HG03558 (cell line): ENCODE measurements around the gene MAGI1.

Experiments
- ATAC-seq: cut with Tn5 transposase; IDR thresholded peaks from one replicate; pipeline ENCODE4 v1.9.1; 2021; ENCODE audit warnings: moderate number of reproducible peaks; ENCODE audit not compliant: unreplicated experiment; ENCODE audit errors: extremely low read depth

Gene MAGI1

DNA sequence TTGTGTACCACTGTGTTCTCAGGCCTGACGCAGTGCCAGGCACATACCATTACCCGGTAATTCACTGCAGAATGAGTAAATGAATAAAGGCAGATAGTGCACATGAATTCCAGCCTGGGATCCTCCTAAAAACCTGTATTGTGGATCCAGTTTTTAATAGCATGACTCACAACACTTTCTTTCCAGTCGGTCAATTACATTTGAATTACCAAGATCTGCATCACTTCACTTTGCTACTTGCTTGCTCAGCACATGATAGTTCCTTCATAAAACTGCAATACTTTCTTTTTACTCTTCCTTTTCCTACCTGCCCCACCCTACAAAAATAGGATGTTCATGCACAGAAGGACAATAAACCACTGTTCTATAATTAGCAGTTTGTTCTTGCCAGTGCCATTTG, 553.8 kb downstream of the MAGI1 start:
- no peak for ATAC-seq

- no peak for ATAC-seq
Measured at GRCh38 chr3:65483480-65483879, 555.2 kb downstream of the MAGI1 start.

- no peak for ATAC-seq
Measured at GRCh38 chr3:65483011-65483410, 555.7 kb downstream of the MAGI1 start.

DNA sequence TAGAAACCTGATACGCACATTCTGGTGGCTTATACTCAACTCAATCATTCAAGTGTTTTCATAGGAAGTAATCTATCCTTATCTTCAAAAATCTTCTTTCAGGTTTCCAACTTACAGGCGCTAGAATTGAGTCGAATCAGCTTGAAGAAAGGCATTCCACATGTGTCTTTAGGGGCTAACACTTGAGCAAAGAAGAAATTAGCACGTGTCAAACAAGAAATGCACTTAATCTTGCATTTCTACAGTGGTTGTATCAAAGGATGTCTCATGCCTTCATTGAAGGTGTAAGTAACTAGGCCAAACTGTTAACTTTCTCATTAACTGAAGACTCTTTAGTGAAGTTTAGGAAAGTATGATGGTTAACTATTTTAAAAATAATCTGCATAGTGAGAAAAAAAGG, 557.6 kb downstream of the MAGI1 start:
- ATAC-seq, result no peak

DNA sequence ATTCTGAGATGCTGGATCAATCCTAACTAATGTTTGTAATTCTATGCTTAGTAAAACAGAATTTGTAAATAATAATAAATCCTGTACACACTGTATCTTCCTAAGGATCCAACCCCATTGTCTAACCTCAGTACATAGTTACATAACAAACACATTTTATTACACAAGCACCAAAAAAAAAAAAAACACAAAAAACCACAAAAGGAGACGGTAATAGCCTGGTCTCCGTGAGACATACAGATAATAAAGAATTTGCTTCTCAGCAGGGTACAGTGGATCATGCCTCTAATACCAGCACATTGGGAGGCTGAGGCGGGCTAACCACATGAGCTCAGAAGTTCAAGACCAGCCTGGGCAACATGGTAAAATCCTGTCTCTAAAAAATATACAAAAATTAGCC, 558.7 kb downstream of the MAGI1 start:
- ATAC-seq, result no peak

GRCh38 chr3:65478551-65479500, 559.9 kb downstream of the MAGI1 start:
- no peak for ATAC-seq

DNA sequence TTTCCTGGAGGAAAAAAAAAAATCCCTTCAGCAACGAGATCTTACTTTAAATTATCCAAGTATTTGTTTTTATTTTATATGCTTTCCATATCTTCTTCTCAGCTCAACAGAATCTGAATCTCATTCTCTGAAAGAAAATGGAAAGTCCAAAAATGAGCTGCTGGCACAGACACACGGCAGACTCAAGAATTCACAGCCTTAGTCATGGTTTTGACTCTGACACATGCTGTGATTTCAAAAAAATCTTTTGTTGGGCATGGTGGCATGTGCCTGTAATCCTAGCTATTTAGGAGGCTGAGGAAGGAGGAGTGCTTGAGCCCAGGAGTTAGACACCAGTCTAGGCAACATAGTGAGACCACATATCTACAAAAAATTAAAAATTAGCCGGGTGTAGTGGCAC, 565.0 kb downstream of the MAGI1 start:
- ATAC-seq, result no peak

GRCh38 chr3:65472501-65472900, 566.2 kb downstream of the MAGI1 start:
- ATAC-seq, result no peak

GRCh38 chr3:65466300-65466988, 572.3 kb downstream of the MAGI1 start:
- ATAC-seq, result no peak

DNA sequence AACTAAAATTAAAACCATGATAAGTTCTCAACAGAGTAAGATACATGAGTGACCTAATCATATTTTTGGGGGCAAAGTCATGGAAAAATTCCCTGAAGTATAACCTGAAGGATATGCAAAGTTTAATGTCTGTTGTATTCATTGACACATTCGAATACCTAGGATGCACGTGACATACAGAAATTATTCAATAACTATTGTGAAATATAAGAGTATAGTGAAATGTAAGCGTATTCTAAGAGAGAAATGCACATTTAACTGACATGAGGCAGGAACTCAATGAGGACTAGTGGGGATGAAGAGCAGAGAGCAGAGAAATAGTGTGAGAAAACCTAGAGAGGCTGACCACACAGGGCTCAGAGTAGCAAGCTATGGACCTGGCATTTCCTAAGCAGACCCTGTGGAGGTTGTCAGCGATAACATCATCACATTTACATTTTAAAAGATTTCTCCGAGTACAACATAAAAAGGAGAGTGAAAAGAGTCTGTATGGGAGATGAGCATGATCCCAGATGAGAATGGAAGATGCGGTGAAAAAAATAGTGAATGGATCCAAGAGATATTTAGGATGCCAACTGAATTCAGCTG, 588.8 kb downstream of the MAGI1 start:
- no peak for ATAC-seq

GRCh38 chr3:65448120-65448519, 590.6 kb downstream of the MAGI1 start:
- no peak for ATAC-seq

- ATAC-seq, result no peak
Measured at GRCh38 chr3:65445573-65446169, 593.0 kb downstream of the MAGI1 start.

DNA sequence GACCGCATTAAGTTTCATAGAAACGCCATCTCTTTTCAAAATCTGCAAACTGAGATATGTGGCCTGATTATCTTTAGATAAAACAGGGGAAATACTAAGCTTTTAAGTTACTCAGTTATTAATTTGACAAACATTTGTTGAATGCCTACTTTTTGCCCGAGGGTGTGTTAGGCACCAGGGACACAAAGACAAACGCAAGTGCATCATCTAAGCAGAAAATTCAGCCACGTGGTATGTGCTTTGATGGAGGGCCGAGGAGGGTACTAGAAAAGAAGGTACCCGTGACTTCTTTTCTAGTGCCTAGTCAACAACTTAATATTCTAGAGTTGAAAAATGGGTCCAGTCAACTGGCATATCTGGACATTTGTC, 594.3 kb downstream of the MAGI1 start:
- no peak for ATAC-seq

GRCh38 chr3:65443739-65444446, 594.8 kb downstream of the MAGI1 start:
- no peak for ATAC-seq

DNA sequence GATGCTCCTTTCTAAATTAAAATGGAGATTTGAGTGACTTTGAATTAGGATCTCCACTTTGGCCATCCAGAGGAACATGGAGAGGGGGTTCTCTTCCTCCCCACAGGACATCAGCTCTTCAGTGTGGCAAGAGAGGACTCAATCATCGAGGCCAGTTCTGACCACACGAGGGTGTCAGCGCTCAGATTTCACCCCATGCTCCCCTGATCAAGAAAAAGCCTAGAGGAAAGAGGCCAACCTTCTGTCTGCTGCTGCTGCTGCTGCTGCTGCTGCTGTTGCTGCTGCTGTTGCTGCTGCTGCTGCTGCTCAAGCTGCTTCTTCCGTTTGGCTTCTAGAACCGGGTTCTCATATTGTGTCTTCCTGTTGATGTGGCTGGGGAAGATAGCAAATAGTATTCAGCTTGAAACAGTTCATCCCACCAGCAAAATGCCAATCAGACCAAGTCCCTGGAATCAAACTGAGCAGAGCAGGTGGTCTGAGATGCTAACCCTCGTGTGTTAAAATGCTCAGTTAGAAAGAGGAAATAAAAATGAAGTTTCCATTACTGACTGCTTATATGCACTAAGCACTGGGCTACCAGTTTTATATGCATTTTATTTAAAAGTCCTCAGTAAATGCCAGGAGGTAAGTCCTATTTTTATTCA, 599.0 kb downstream of the MAGI1 start:
- no peak for ATAC-seq

DNA sequence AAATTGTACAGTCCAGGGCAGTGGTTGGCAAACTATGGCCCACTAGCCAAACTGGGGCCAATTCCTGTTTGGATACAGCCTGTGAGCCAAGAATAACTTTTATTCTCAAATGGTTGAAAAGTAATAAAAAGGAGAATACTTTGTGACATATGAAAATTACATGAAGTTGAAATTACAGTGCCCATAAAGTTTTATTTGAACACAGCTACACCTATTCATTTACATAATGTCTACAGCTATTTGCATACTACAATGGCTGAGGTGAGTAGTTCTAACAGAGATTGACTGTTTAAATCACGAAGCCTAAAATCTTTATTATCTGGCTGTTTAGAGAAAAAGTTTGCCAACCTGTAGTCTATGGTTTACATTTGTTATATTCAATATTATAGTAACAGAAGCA, 600.1 kb downstream of the MAGI1 start:
- ATAC-seq, result no peak

DNA sequence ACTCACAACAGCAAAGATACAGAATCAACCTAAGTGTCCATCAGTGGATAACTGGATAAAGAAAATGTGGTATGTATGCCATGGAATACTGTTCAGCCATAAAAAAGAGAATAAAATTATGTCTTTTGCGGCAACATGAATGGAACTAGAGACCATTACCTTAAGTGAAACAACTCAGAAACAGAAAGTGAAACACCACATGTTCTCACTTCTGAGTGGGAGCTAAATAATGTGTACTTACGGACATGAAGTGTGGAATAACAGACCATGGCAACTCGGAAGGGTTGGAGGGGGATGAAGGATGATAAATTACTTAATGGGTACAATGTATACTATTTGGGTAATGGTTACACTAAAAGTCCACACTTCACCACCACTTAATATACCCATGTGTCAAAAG, 600.6 kb downstream of the MAGI1 start:
- no peak for ATAC-seq

DNA sequence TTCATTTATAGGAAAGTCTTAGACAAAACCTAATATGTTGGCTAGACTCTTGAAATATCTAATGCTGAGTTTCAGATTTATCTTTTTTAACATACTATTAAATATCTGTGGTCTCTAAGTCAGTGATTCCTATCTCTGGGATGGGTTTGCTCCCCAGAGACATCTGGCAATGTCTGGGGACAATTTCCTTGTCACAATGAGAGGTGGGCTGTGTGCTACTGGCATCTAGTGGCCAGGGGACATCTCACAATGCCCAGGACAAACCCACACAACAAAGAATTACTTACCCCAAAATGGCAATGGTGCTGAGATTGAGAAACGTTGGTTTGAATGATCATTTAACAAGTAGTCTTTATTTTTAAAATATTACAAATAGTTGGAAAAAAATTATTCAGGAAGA, 602.1 kb downstream of the MAGI1 start:
- no peak for ATAC-seq

DNA sequence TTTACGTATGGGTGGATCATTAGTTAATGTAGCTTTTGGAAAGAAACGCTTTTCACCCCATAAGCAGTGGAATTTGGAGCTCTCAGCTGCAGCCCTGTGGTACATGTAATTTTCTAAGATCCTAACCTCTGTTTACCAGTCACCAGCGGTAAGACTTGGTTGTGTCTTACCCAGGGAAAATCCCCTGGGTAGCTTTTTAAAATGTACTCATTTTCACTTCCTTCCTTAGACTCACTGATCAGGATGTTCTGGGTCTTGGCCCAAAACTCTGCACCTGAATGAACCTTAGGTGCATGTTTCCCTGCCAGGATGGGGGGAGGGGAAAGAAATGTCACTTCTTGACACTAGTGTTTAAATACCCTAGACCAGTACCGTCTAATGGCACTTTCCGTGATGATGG, 605.2 kb downstream of the MAGI1 start:
- no peak for ATAC-seq
